DND-41 (cell line): ENCODE measurements around the gene SEPTIN10.

Source experiments
- ATAC-seq: fragments of 200-7000 bp; cut with Tn5 transposase; 3 replicates; pipeline ENCODE4 v1.9.1; 2021; ENCODE audit warnings: low read depth; ENCODE audit not compliant: insufficient read depth
- DNase-seq: peaks from one replicate; pipeline ENCODE4 v3.0.0-alpha.2; 2020
- H2AFZ ChIP-seq: 2 replicates; pipeline ENCODE4 v1.6.0; 2012; ENCODE audit warnings: low read depth, low read length
- H3K27ac ChIP-seq: 2 replicates; pipeline ENCODE4 v1.5.1; 2012; ENCODE audit warnings: low read length, inconsistent platforms
- H3K27me3 ChIP-seq: fragments of 200-600 bp; sonication (generic); 2 replicates; pipeline ENCODE4 v1.6.0; 2012; ENCODE audit warnings: low read length, mild to moderate bottlenecking, inconsistent platforms; ENCODE audit not compliant: insufficient read depth, poor library complexity
- H3K36me3 ChIP-seq: 2 replicates; pipeline ENCODE4 v1.5.1; 2012; ENCODE audit warnings: low read length, inconsistent platforms; ENCODE audit not compliant: insufficient read depth
- H3K4me1 ChIP-seq: 2 replicates; pipeline ENCODE4 v1.5.1; 2012; ENCODE audit warnings: mild to moderate bottlenecking, low read length; ENCODE audit not compliant: insufficient read depth
- H3K4me2 ChIP-seq: 2 replicates; pipeline ENCODE4 v1.6.0; 2012; ENCODE audit warnings: mild to moderate bottlenecking, moderate library complexity, low read length, inconsistent platforms; ENCODE audit not compliant: insufficient read depth
- H3K4me3 ChIP-seq, 2 experiments: fragments of 200-600 bp in 1 of 2; shearing (Covaris generic) in 1 of 2; 2 replicates each; pipeline ENCODE4 v1.5.1; 2012 to 2016; ENCODE audit warnings: inconsistent platforms in 2 of 2, low read length in 2 of 2, mild to moderate bottlenecking in 2 of 2, low read depth in 1 of 2, moderate library complexity in 1 of 2
- H3K79me2 ChIP-seq: 2 replicates; pipeline ENCODE4 v1.6.0; 2012; ENCODE audit warnings: low read length, inconsistent platforms; ENCODE audit not compliant: insufficient read depth
- H3K9ac ChIP-seq: 2 replicates; pipeline ENCODE4 v1.6.0; 2012; ENCODE audit warnings: low read depth, mild to moderate bottlenecking, inconsistent platforms, low read length, moderate library complexity
- H3K9me3 ChIP-seq: 2 replicates; pipeline ENCODE4 v1.5.1; 2012; ENCODE audit warnings: low read length, moderate library complexity, mild to moderate bottlenecking, inconsistent platforms; ENCODE audit not compliant: insufficient read depth, severe bottlenecking
- H4K20me1 ChIP-seq: 2 replicates; pipeline ENCODE4 v1.6.0; 2012; ENCODE audit warnings: low read length; ENCODE audit not compliant: insufficient read depth
- EZH2 ChIP-seq: IDR thresholded peaks from 3 replicates; pipeline ENCODE4 v1.6.1; 2012; ENCODE audit warnings: borderline replicate concordance, low read depth, mild to moderate bottlenecking, moderate library complexity, low read length, inconsistent platforms; ENCODE audit not compliant: severe bottlenecking
- TF ChIP-seq, protein P1 (sequence below): IDR thresholded peaks from 2 replicates; pipeline ENCODE4 v1.5.1; 2012; ENCODE audit warnings: borderline replicate concordance, low read length, moderate library complexity, mild to moderate bottlenecking; ENCODE audit not compliant: poor library complexity, severe bottlenecking; ENCODE audit errors: extremely low read depth

The SEPTIN10 gene

GRCh38 chr2:109513230-109513629 is 100.5 kb downstream of the SEPTIN10 start:
- Histone ChIP-seq H3K27me3 (no peaks in the 10 kb centered on the region), H2AFZ (no peak overlapping the region), H3K9me3 (no peaks in the 10 kb centered on the region), H3K4me3 (no peak overlapping the region), H3K4me2 (no peak overlapping the region), H3K27ac (no peak overlapping the region), H3K36me3 (no peaks in the 10 kb centered on the region), H4K20me1 (peaks cover 3% of the 10 kb centered on the region; the same call in 1 of the 2 replicates), H3K79me2 (no peaks in the 10 kb centered on the region), H3K9ac (no peak overlapping the region), H3K4me1 (no peaks in the 10 kb centered on the region)
- DNase-seq (no peak), ATAC-seq (no peak)
- no peak for TF ChIP-seq EZH2
- TF ChIP-seq, protein P1, sequence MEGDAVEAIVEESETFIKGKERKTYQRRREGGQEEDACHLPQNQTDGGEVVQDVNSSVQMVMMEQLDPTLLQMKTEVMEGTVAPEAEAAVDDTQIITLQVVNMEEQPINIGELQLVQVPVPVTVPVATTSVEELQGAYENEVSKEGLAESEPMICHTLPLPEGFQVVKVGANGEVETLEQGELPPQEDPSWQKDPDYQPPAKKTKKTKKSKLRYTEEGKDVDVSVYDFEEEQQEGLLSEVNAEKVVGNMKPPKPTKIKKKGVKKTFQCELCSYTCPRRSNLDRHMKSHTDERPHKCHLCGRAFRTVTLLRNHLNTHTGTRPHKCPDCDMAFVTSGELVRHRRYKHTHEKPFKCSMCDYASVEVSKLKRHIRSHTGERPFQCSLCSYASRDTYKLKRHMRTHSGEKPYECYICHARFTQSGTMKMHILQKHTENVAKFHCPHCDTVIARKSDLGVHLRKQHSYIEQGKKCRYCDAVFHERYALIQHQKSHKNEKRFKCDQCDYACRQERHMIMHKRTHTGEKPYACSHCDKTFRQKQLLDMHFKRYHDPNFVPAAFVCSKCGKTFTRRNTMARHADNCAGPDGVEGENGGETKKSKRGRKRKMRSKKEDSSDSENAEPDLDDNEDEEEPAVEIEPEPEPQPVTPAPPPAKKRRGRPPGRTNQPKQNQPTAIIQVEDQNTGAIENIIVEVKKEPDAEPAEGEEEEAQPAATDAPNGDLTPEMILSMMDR = no peak

GRCh38 chr2:109512076-109512475 is 101.7 kb downstream of the SEPTIN10 start:
- DNase-seq (no peak), ATAC-seq (no peak)
- Histone ChIP-seq H3K9ac (no peak overlapping the region), H3K4me2 (no peak overlapping the region), H3K9me3 (no peaks in the 10 kb centered on the region), H3K27ac (no peak overlapping the region), H2AFZ (no peak overlapping the region), H3K27me3 (no peaks in the 10 kb centered on the region), H3K4me1 (no peaks in the 10 kb centered on the region), H3K4me3 (no peak overlapping the region), H3K79me2 (no peaks in the 10 kb centered on the region), H3K36me3 (no peaks in the 10 kb centered on the region), H4K20me1 (peaks cover 3% of the 10 kb centered on the region; the same call in 1 of the 2 replicates)
- TF ChIP-seq EZH2 = no peak
- TF ChIP-seq, protein P1 = no peak

- no peaks in the 10 kb centered on the region for H3K36me3 ChIP-seq
- H3K4me2 ChIP-seq = no peak overlapping the region
- no peak overlapping the region for H3K4me3 ChIP-seq
- no peak overlapping the region for H3K9ac ChIP-seq
- TF ChIP-seq, protein P1 = no peak
- no peak for TF ChIP-seq EZH2
- H4K20me1 ChIP-seq = peaks cover 3% of the 10 kb centered on the region; the same call in 1 of the 2 replicates
- H3K27me3 ChIP-seq = no peaks in the 10 kb centered on the region
- H3K9me3 ChIP-seq = no peaks in the 10 kb centered on the region
- ATAC-seq (no peak), DNase-seq (no peak)
- H3K27ac ChIP-seq = no peak overlapping the region
- no peak overlapping the region for H2AFZ ChIP-seq
- H3K4me1 ChIP-seq = no peaks in the 10 kb centered on the region
- no peaks in the 10 kb centered on the region for H3K79me2 ChIP-seq
Observed at GRCh38 chr2:109511168-109511567, 102.6 kb downstream of the SEPTIN10 start.
